GM18526 (cell line): ENCODE results near the gene C6orf89.

Experiments used
- POLR2A ChIP-seq: IDR thresholded peaks from 3 replicates; pipeline ENCODE4 v1.6.1; 2011; ENCODE audit not compliant: insufficient read length; ENCODE audit errors: extremely low read depth

C6orf89 gene

GRCh38 chr6:36944650-36945049 lies 58.9 kb downstream of the C6orf89 start:
- TF ChIP-seq POLR2A: no peak

GRCh38 chr6:36945301-36945700 lies 59.5 kb downstream of the C6orf89 start:
- TF ChIP-seq POLR2A: no peak

- no peak for TF ChIP-seq POLR2A
These were observed 60.8 kb downstream of the C6orf89 start for GRCh38 chr6:36946526-36946925.

- TF ChIP-seq POLR2A: no peak
These were observed 62.0 kb downstream of the C6orf89 start for GRCh38 chr6:36947570-36948351.

DNA sequence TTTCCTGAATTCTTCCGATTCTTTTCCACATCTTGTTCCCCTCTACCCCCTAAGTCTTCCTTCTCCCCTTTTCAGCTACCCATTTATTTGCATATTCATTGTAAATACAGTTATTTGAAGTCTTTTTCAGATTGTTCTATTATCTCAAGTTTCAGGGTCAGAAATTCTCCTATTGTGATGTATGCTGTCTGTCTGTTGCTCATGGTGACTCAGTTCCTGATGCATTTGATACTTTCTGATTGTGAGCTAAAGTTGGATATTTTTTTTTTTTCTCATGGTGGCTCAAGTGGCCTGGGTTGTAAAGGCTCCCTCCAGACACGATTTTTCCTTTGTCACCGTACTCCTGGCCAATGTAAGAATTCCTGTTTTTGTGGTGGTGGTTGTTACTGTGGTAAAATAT lies 63.9 kb downstream of the C6orf89 start:
- TF ChIP-seq POLR2A: no peak

DNA sequence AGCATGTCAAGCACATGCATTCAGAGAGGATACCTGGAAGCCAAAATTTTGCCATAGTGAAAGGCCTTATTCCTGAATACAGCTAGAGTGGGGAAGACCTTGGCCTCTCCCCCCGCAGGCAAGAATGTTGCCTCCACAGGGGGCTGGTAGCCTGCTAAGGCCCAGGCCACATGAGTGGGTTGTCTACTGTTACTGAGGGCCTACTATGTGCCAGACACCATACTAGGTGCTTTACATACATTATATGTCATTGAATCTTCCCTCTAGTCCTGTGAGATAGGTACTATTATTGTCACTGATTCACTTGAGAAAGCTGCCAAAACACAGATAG lies 68.1 kb downstream of the C6orf89 start:
- TF ChIP-seq POLR2A: no peak

DNA sequence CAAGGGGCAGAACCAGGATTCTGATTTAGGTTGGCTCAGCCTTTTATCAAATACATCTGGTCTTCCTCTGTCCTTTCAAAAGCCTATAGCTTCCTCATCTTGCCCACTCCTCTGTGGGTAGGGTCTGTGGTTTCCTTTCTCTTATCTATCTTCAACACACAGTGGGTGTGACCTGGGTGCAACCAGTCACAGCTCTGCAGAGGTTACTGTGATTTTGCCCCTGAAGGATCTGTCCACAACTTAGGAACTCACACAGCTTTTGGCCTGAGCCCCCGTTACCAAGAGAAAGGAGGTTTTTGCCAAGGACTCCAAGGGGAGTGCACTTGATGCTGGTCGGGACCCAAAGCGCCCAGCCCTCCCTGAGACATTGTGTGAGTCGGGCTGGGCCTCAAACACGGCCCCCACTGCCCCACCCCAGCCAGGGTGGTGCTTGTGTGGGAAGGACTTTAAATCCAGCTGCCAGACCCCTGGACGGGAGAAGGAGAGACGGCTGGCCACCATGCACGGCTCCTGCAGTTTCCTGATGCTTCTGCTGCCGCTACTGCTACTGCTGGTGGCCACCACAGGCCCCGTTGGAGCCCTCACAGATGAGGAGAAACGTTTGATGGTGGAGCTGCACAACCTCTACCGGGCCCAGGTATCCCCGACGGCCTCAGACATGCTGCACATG lies 68.6 kb downstream of the C6orf89 start, which contains the start of gene PI16:
Gene PI16, plus strand, starts transcription at position 477 of the 670 bp plus-strand sequence. Its CDS starts 23 bp downstream, at position 500.
- TF ChIP-seq POLR2A: no peak

DNA sequence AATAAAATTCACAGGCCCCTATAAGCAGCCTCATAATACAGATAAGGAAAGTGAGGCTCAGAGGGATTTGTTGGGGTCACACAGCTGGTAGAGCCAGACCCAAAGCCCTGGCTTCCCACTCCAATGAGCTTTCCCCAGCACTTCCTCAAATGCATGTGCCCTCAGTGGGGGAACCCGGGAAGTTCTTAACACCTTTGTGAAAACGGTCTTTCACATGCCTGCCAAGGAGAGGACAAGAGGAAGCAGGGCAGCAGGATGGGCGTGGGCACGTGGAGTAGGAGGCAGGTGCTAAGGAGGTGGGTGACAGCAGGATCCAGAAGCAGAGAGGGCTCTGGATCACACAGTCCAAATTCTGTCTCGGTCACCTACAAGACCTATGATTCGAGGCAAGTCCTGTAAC lies 69.4 kb downstream of the C6orf89 start:
- TF ChIP-seq POLR2A: no peak

- TF ChIP-seq POLR2A: no peak
These were observed 70.1 kb downstream of the C6orf89 start for GRCh38 chr6:36955671-36956445.

DNA sequence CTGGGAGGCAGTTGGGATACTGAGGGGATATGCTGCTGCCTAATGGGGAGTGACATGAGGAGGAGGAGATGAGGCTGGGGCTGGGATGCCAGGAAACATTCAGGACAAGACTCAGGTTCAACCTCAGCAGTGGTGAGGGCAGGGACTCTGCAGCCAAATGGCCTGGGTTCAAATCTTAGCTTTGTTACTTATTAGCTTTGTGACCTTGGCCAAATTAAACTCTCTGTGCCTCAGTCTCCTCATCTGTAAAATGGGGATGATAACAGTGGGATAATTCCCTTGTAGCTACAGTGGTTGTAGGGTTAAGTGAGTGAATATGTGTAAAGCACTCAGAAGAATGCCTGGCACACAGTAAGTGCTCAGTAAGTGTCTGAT lies 70.7 kb downstream of the C6orf89 start:
- no peak for TF ChIP-seq POLR2A

GRCh38 chr6:36957773-36958271 lies 72.1 kb downstream of the C6orf89 start:
- TF ChIP-seq POLR2A: no peak

- TF ChIP-seq POLR2A: no peak
These were observed 73.2 kb downstream of the C6orf89 start for GRCh38 chr6:36958775-36959554.

- no peak for TF ChIP-seq POLR2A
These were observed 74.0 kb downstream of the C6orf89 start for GRCh38 chr6:36959555-36960250.
